GM23248 (cell line): Measurements from ENCODE around the gene LLGL1. TPM values are rescaled to one million over a fixed set of nuclear protein-coding genes. Genes with fewer than 3 reads are reported as not detected.
A peak's percentile ranks its signal among the peaks of the same experiment; 100 is the strongest.

ENCODE experiments used
- DNase-seq: peaks from one replicate; pipeline ENCODE4 v3.0.0-alpha.2; 2015
- H2AFZ ChIP-seq: fragments of 200-600 bp; sonication (generic); 2 replicates; pipeline ENCODE4 v1.6.1; 2016; ENCODE audit warnings: antibody characterized with exemption
- H3F3A ChIP-seq: fragments of 200-600 bp; sonication (generic); 2 replicates; pipeline ENCODE4 v1.6.1; 2016; ENCODE audit warnings: mild to moderate bottlenecking, antibody characterized with exemption, mixed run types; ENCODE audit not compliant: insufficient read depth
- H3K27ac ChIP-seq: fragments of 200-600 bp; sonication (generic); 2 replicates; pipeline ENCODE4 v1.5.1; 2016; ENCODE audit warnings: mild to moderate bottlenecking
- H3K27me3 ChIP-seq: fragments of 200-600 bp; sonication (generic); replicated peaks from 2 replicates; pipeline ENCODE4 v1.6.1; 2016; ENCODE audit warnings: mild to moderate bottlenecking; ENCODE audit not compliant: insufficient read depth
- H3K36me3 ChIP-seq: fragments of 200-600 bp; sonication (generic); 2 replicates; pipeline ENCODE4 v1.6.1; 2016; ENCODE audit warnings: low read depth, mild to moderate bottlenecking
- H3K4me1 ChIP-seq: fragments of 200-600 bp; sonication (generic); 2 replicates; pipeline ENCODE4 v1.6.1; 2016; ENCODE audit warnings: mild to moderate bottlenecking; ENCODE audit not compliant: insufficient read depth
- H3K4me2 ChIP-seq: fragments of 200-600 bp; sonication (generic); one replicate; pipeline ENCODE4 v1.6.1; 2016; ENCODE audit warnings: mild to moderate bottlenecking; ENCODE audit not compliant: unreplicated experiment
- H3K4me3 ChIP-seq: fragments of 200-600 bp; sonication (generic); 2 replicates; pipeline ENCODE4 v1.5.1; 2016; ENCODE audit warnings: mild to moderate bottlenecking
- H3K79me2 ChIP-seq: fragments of 200-600 bp; sonication (generic); 2 replicates; pipeline ENCODE4 v1.6.1; 2016; ENCODE audit warnings: mild to moderate bottlenecking; ENCODE audit not compliant: insufficient read depth
- H3K9ac ChIP-seq: fragments of 200-600 bp; sonication (generic); 2 replicates; pipeline ENCODE4 v1.6.1; 2016; ENCODE audit warnings: mild to moderate bottlenecking
- H3K9me2 ChIP-seq: fragments of 200-600 bp; sonication (generic); 2 replicates; pipeline ENCODE4 v1.6.1; 2016; ENCODE audit warnings: mixed run types, mild to moderate bottlenecking, moderate library complexity; ENCODE audit not compliant: insufficient read depth
- H3K9me3 ChIP-seq: fragments of 200-600 bp; sonication (generic); one replicate; pipeline ENCODE4 v1.6.1; 2017; ENCODE audit warnings: low read depth
- H4K20me1 ChIP-seq: fragments of 200-600 bp; sonication (generic); 2 replicates; pipeline ENCODE4 v1.6.0; 2016; ENCODE audit not compliant: insufficient read depth
- EZH2 ChIP-seq: fragments of 200-600 bp; sonication (generic); IDR thresholded peaks from 2 replicates; pipeline ENCODE4 v1.6.1; 2018; ENCODE audit warnings: antibody characterized with exemption, mild to moderate bottlenecking; ENCODE audit not compliant: insufficient read depth, poor library complexity, severe bottlenecking
- EZH2phosphoT487 ChIP-seq: fragments of 200-600 bp; sonication (generic); IDR thresholded peaks from 2 replicates; pipeline ENCODE4 v1.6.1; 2018; ENCODE audit warnings: antibody characterized with exemption, moderate library complexity, mild to moderate bottlenecking, low read depth; ENCODE audit not compliant: insufficient read depth
- WGBS, 2 experiments: methylation state at CpG; one replicate each; pipeline ENCODE4 v1.1.6; 2015 to 2017; ENCODE audit warnings: low lambda C conversion rate in 2 of 2, low coverage in 1 of 2; ENCODE audit errors: missing lambda C conversion rate in 2 of 2; 5-methylcytosine and 5-hydroxymethylcytosine counted together
- in situ Hi-C: fragments of 300-500 bp; cut with MboI; formaldehyde crosslinking; loops from 2 replicates; pipeline ENCODE4 v1.15.0; 2020
- polyA plus RNA-seq: library from polyadenylated mRNA; unstranded; fragments of >200 nt; fragmentation: Nextera tagmentation; extraction: Ambion mirVana; gene quantifications from 2 replicates; pipeline ENCODE4 v1.2.1, GENCODE V29; 2016
- total RNA-seq: library from RNA; depleted of rRNA; stranded (reverse); fragments of >200 nt; shearing (Covaris generic); gene quantifications from 2 replicates; pipeline ENCODE4 v1.2.3, GENCODE V29; 2014

LLGL1 gene
- total and polyA plus RNA-seq, 2 experiments from 2014 or later: 3.5 to 40.3 TPM

DNA sequence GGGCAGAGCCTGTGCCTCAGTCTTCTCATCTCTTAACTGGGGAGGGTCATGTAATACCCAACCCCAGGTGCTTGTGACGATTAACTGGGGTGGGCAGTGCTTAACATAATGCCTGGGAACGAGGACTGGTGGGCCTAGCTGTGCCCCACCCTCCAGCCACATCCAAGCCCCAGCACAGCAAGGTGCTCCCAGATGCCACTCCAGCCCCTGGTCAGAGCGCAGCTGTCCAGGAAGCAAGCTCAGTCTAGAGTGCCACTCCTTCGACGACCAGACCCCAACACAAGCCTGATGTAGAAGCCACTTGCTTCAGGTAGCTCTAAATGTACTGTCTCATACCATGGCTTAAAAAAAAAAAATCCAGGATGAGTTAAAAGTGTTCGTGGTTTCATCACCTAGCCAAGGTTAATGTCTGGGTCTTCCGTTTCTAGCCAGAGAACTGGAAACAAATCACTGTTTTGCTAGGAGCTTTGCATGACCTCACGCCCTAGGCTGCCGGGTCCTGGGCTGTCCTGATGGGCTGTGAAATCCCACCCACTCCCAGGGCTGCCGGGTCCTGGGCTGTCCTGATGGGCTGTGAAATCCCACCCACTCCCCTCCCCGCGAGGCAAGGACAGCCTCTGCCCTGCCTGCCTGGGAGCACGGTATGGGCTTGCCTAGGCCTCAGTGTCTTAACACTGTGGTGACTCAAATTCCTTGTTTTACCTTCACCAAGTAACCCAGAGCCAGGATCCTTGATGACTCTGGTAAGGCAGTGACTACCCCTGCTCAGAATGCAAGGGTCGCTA is 42.7 kb downstream of the LLGL1 start:
- 49 to 53% methylated on average over 14 of the region's 14 CpGs for WGBS, 2 experiments
- H3K4me3 ChIP-seq: no peak overlapping the region
- no peak overlapping the region for H3K4me2 ChIP-seq
- H3F3A ChIP-seq: peaks cover 15% of the 10 kb centered on the region; the same call in 1 of the 2 replicates
- DNase-seq: peak; percentile 66
- H3K27ac ChIP-seq: peak overlapping the region; percentile 32
- TF ChIP-seq EZH2 (no peak), EZH2phosphoT487 (no peak)
- H2AFZ ChIP-seq: no peak overlapping the region
- no peaks in the 10 kb centered on the region for H3K27me3 ChIP-seq
- H3K9me3 ChIP-seq: no peaks in the 10 kb centered on the region
- H4K20me1 ChIP-seq: no peaks in the 10 kb centered on the region
- H3K4me1 ChIP-seq: no peaks in the 10 kb centered on the region
- no peak overlapping the region for H3K9ac ChIP-seq
- no peaks in the 10 kb centered on the region for H3K36me3 ChIP-seq
- H3K9me2 ChIP-seq: no peaks in the 10 kb centered on the region
- in situ Hi-C loops: no loop called here
- no peaks in the 10 kb centered on the region for H3K79me2 ChIP-seq

DNA sequence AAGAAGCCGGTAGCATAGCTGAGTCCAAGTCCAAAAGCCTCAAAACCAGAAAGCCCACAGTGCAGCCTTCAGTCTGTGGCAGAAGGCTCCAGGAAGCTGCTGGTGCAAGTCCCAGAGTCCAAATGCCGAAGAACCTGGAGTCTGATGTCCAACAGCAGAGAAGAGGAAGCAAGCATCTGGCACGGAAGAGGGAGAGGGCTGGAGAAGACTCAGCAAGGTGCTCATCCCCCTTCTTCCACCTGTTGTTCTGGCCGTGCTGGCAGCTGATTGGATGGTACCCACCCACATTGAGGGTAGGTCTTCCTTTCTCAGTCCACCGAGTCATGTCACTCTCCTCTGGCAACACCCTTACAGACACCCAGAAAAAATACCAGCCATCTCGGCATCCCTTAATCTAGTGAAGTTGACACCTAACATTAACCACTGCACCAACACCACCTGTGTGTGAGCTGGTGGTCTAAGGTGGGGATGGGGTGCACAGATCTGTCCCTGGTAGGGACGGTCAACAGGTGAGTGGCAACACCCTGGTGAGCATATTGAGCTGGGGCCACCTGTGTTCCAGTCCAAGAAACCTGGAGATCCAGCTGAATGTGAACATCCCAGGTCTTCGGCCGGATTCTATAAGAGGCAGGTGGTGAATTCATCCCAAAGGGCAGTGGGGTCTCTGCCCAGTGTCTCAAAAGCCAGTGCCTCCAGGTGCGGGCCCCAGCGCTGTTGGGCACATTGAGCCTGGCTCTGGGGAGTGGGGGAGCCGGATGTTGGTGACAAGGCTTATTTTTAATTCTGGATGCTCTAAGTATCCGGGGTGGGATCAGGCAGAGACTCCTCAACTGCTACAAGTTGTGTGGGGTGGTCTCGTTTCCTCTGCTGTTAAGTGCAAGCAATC is 44.9 kb downstream of the LLGL1 start:
- no peaks in the 10 kb centered on the region for H3K27me3 ChIP-seq
- no peak overlapping the region for H3K27ac ChIP-seq
- DNase-seq: no peak
- no peaks in the 10 kb centered on the region for H3K4me1 ChIP-seq
- no peaks in the 10 kb centered on the region for H4K20me1 ChIP-seq
- H2AFZ ChIP-seq: no peak overlapping the region
- H3K9me3 ChIP-seq: no peaks in the 10 kb centered on the region
- H3K36me3 ChIP-seq: no peaks in the 10 kb centered on the region
- 79 to 81% methylated on average over 14 of the region's 14 CpGs for WGBS, 2 experiments
- H3K79me2 ChIP-seq: no peaks in the 10 kb centered on the region
- H3K4me2 ChIP-seq: no peak overlapping the region
- H3K9me2 ChIP-seq: no peaks in the 10 kb centered on the region
- H3F3A ChIP-seq: peaks cover 15% of the 10 kb centered on the region; the same call in 1 of the 2 replicates
- no peak for TF ChIP-seq EZH2
- no peak for TF ChIP-seq EZH2phosphoT487
- H3K4me3 ChIP-seq: no peak overlapping the region
- no peak overlapping the region for H3K9ac ChIP-seq
- in situ Hi-C loops: no loop called here

DNA sequence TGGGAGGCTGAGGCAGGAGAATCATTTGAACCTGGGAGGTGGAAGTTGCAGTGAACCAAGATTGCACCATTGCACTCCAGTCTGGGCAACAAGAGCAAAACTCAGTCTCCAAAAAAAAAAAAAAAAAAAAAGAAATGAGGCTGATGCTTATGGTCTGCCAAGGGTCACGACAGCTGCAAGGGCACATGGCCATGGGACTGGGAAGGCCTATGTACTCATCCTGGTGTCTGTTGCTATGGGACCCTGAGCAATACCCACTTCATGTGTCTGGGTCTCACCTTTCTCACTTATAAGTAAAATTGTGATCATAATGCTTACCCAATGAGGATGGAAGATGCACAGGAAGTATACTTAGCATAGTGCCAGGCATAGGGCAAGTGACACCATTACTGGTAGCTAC is 51.6 kb downstream of the LLGL1 start:
- 94 to 100% methylated on average over 1 of the region's 1 CpG for WGBS, 2 experiments
- TF ChIP-seq EZH2 (no peak), EZH2phosphoT487 (no peak)
- H3K9me3 ChIP-seq: no peaks in the 10 kb centered on the region
- H3K27me3 ChIP-seq: no peaks in the 10 kb centered on the region
- H3K9me2 ChIP-seq: no peaks in the 10 kb centered on the region
- H3K4me2 ChIP-seq: no peak overlapping the region
- H4K20me1 ChIP-seq: no peaks in the 10 kb centered on the region
- H3K4me1 ChIP-seq: no peaks in the 10 kb centered on the region
- H3K4me3 ChIP-seq: no peak overlapping the region
- H3K36me3 ChIP-seq: peaks cover 41% of the 10 kb centered on the region; the same call in 1 of the 2 replicates
- in situ Hi-C loops: no loop called here
- peaks cover 6% of the 10 kb centered on the region; the same call in 1 of the 2 replicates for H3F3A ChIP-seq
- no peak overlapping the region for H3K27ac ChIP-seq
- no peak overlapping the region for H2AFZ ChIP-seq
- no peaks in the 10 kb centered on the region for H3K79me2 ChIP-seq
- DNase-seq: no peak
- no peak overlapping the region for H3K9ac ChIP-seq

DNA sequence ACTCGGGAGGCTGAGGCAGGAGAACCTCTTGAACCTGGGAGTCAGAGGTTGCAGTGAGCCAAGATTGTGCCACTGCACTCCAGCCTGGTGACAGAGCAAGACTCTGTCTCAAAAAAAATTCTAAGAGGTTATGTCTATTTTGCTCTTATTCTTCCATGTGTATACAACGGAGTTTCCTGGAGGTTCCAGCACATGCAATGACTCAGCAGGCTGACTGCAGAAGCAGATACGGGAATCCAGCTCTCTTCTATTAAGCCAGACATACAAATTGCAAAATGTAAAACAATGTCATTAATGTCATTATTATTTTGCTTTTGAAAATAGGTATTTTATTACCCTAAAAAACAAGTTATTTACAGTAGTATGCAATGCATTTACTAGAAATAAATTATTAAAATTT is 53.4 kb downstream of the LLGL1 start:
- no peak overlapping the region for H3K4me3 ChIP-seq
- in situ Hi-C loops: no loop called here
- H3K27ac ChIP-seq: no peak overlapping the region
- H3K79me2 ChIP-seq: no peaks in the 10 kb centered on the region
- H3F3A ChIP-seq: no peaks in the 10 kb centered on the region
- no peaks in the 10 kb centered on the region for H3K9me2 ChIP-seq
- no peaks in the 10 kb centered on the region for H3K4me1 ChIP-seq
- H3K4me2 ChIP-seq: no peak overlapping the region
- H4K20me1 ChIP-seq: no peaks in the 10 kb centered on the region
- TF ChIP-seq EZH2 (no peak), EZH2phosphoT487 (no peak)
- H3K9ac ChIP-seq: no peak overlapping the region
- WGBS, 2 experiments: 80 to 85% methylated on average over 3 of the region's 3 CpGs
- H3K27me3 ChIP-seq: no peaks in the 10 kb centered on the region
- H3K36me3 ChIP-seq: peaks cover 45% of the 10 kb centered on the region; the same call in 1 of the 2 replicates
- H2AFZ ChIP-seq: no peak overlapping the region
- DNase-seq: peak; percentile 24
- no peaks in the 10 kb centered on the region for H3K9me3 ChIP-seq
